Neutrophil (primary cell): ENCODE data around the gene KCNIP1.
A peak's percentile ranks its signal among the peaks of the same experiment; 100 is the strongest.

Experiments
- H3K27ac ChIP-seq: fragments of 200-600 bp; sonication (generic); 2 replicates; pipeline ENCODE4 v1.5.1; 2016; ENCODE audit warnings: mild to moderate bottlenecking, moderate library complexity
- H3K27me3 ChIP-seq: fragments of 200-600 bp; sonication (generic); 2 replicates; pipeline ENCODE4 v1.6.0; 2016; ENCODE audit warnings: mild to moderate bottlenecking
- H3K36me3 ChIP-seq: fragments of 200-600 bp; sonication (generic); 2 replicates; pipeline ENCODE4 v1.5.1; 2017
- H3K4me1 ChIP-seq, 2 experiments: fragments of 200-600 bp in 1 of 2; sonication (generic) in 1 of 2; 1 replicate in 1 of 2; 2 replicates in 1 of 2; pipeline versions ENCODE4 v1.5.1 to v1.6.1; 2013 to 2016; ENCODE audit warnings: low read depth in 1 of 2, low read length in 1 of 2, mild to moderate bottlenecking in 1 of 2, moderate library complexity in 1 of 2; ENCODE audit not compliant: control insufficient read depth in 1 of 2, insufficient read depth in 1 of 2
- H3K4me3 ChIP-seq, 2 experiments: fragments of 200-600 bp in 1 of 2; sonication (generic) in 1 of 2; 1 replicate in 1 of 2; 2 replicates in 1 of 2; pipeline ENCODE4 v1.5.1; 2013 to 2016; ENCODE audit warnings: low read depth in 1 of 2, low read length in 1 of 2, mild to moderate bottlenecking in 1 of 2, moderate library complexity in 1 of 2
- H3K9me3 ChIP-seq: fragments of 200-600 bp; sonication (generic); 2 replicates; pipeline ENCODE4 v1.5.1; 2016
- CTCF ChIP-seq: fragments of 200-600 bp; sonication (generic); IDR thresholded peaks from 2 replicates; pipeline ENCODE4 v1.5.1; 2016; ENCODE audit warnings: antibody characterized with exemption

The KCNIP1 gene

GRCh38 chr5:170536525-170536924 lies 32.7 kb downstream of the KCNIP1 start:
- H3K27me3 ChIP-seq: peaks cover 26% of the 10 kb centered on the region

GRCh38 chr5:170537451-170538095 lies 33.8 kb downstream of the KCNIP1 start:
- Histone ChIP-seq H3K9me3 (no peaks in the 10 kb centered on the region), H3K4me3 (no peak overlapping the region), H3K27ac (peak overlapping the region; percentile 66), H3K4me1 (peaks cover 36 to 42% of the 10 kb centered on the region in 2 experiments), H3K36me3 (no peaks in the 10 kb centered on the region), H3K27me3 (peaks cover 24% of the 10 kb centered on the region)
- TF ChIP-seq CTCF: no peak

More at GRCh38 chr5:170536525-170536924, 32.7 kb downstream of the KCNIP1 start:
- Histone ChIP-seq H3K27ac (no peak overlapping the region), H3K9me3 (no peaks in the 10 kb centered on the region), H3K4me1 (peaks cover 36 to 42% of the 10 kb centered on the region in 2 experiments), H3K36me3 (no peaks in the 10 kb centered on the region), H3K4me3 (no peak overlapping the region)
- no peak for TF ChIP-seq CTCF

GRCh38 chr5:170538096-170538465 lies 34.3 kb downstream of the KCNIP1 start:
- TF ChIP-seq CTCF: no peak
- Histone ChIP-seq H3K27ac (peak overlapping the region; percentile 66), H3K9me3 (no peaks in the 10 kb centered on the region), H3K4me3 (no peak overlapping the region), H3K27me3 (peaks cover 19% of the 10 kb centered on the region), H3K36me3 (no peaks in the 10 kb centered on the region), H3K4me1 (peaks cover 36 to 42% of the 10 kb centered on the region in 2 experiments)

GRCh38 chr5:170538696-170539586 lies 35.1 kb downstream of the KCNIP1 start:
- Histone ChIP-seq H3K4me1 (peaks cover 36 to 42% of the 10 kb centered on the region in 2 experiments), H3K9me3 (no peaks in the 10 kb centered on the region), H3K27ac (peak overlapping the region; percentile 66), H3K36me3 (no peaks in the 10 kb centered on the region), H3K27me3 (peaks cover 11% of the 10 kb centered on the region), H3K4me3 (peak overlapping the region; percentile 0 to 21)
- TF ChIP-seq CTCF: no peak

- H3K27me3 ChIP-seq: no peaks in the 10 kb centered on the region
- peaks cover 36 to 42% of the 10 kb centered on the region in 2 experiments for H3K4me1 ChIP-seq
- no peaks in the 10 kb centered on the region for H3K9me3 ChIP-seq
- H3K4me3 ChIP-seq: no peak overlapping the region
- TF ChIP-seq CTCF: no peak
- H3K36me3 ChIP-seq: no peaks in the 10 kb centered on the region
- no peak overlapping the region for H3K27ac ChIP-seq
Measured at GRCh38 chr5:170540271-170540670, 36.5 kb downstream of the KCNIP1 start.
